ENCODE data around the gene PRR30. TPM values are rescaled to one million over a fixed set of nuclear protein-coding genes. Genes with fewer than 3 reads are reported as not detected.

The PRR30 gene
- total and polyA plus RNA-seq, 2 donors (not counting 3 experiments of a cell fraction or from before 2014, with no cell fraction given): not detected

DNA sequence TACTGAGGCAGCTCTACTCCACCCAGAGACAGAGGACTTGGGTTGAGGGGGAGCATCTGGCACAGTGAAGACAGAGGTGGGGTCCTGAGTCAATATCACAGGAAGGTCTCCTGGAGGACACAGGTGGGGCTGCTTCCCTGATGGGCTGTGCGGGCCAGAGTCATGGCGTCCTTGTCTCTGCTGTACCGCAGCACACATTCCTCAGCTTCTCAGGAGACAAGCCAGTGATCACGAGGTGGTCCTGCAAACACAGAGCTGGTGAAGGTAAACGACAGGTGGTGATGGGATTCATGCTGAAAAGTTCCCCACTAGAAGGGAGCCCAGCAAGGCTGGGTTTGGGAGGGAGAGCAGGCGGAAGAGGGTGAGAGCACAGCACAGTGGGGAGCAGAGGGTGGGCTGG, 19.3 kb upstream of the PRR30 start:
- intact Hi-C loops (cut with micrococcal nuclease): loop anchor here (10.0 kb wide), 1 partner anchor 174 kb away; no protein-coding TSS in a partner anchor
- ChIA-PET POLR2A (no interaction called here), CTCF (interaction anchor here (0.5 to 3.0 kb wide), 5 partner anchors 10 to 33 kb away, joined by 4 to 23 read pairs (median 5); no protein-coding TSS in a partner anchor)
- Histone ChIP-seq H2AFZ (ENCODE audit: low read depth, low read length) (no peak overlapping the region), H3K4me2 (ENCODE audit: insufficient read depth, low read length) (no peak overlapping the region), H3K79me2 (ENCODE audit: control insufficient read depth, insufficient read depth, low read length) (no peaks in the 10 kb centered on the region), H4K20me1 (replicated peaks; ENCODE audit: control insufficient read depth, extremely low read depth, insufficient read depth, low read length) (no peaks in the 10 kb centered on the region), H3K4me3 (replicated peaks in 1 of 3; ENCODE audit: insufficient read depth in 1 of 3, low read depth in 1 of 3, low read length in 3 of 3) (no peak overlapping the region), H3K9ac (replicated peaks; ENCODE audit: extremely low read depth, insufficient read depth, low read length) (no peak overlapping the region), H3K9me1 (replicated peaks; ENCODE audit: control insufficient read depth, extremely low read depth, insufficient read depth, low read length) (no peaks in the 10 kb centered on the region), H3K27ac (ENCODE audit: insufficient read depth, low read depth, low read length) (no peak overlapping the region), H3K27me3 (ENCODE audit: control insufficient read depth in 2 of 2, insufficient read depth in 2 of 2, low read length in 2 of 2) (no peaks in the 10 kb centered on the region), H3K9me3 (replicated peaks; ENCODE audit: control insufficient read depth, insufficient read depth, low read length) (no peaks in the 10 kb centered on the region), H3K36me3 (ENCODE audit: control insufficient read depth in 2 of 2, extremely low read depth in 1 of 2, insufficient read depth in 2 of 2, low read length in 2 of 2) (no peaks in the 10 kb centered on the region), H3K4me1 (ENCODE audit: control insufficient read depth, extremely low read depth, insufficient read depth, low read length) (no peaks in the 10 kb centered on the region)
- TF ChIP-seq EZH2 (IDR thresholded peaks at IDR 0.05; ENCODE audit: borderline replicate concordance, low read depth, low read length, severe bottlenecking) (no peak), POLR2AphosphoS5 (IDR thresholded peaks at IDR 0.05; ENCODE audit: insufficient read depth, low read depth, low read length) (no peak)
- TF ChIP-seq, protein P1, sequence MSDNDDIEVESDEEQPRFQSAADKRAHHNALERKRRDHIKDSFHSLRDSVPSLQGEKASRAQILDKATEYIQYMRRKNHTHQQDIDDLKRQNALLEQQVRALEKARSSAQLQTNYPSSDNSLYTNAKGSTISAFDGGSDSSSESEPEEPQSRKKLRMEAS (IDR thresholded peaks at IDR 0.05; ENCODE audit: insufficient read depth, insufficient read length): no peak
- DNase-seq (ENCODE audit: low read depth, low spot score) (no peak), FAIRE-seq (no peak)
- BruUV-seq (replicated peaks): no TSS peak
- dilution Hi-C loops (cut with MboI; ENCODE audit: extremely low pct_ligation_motif_present, low sequenced_read_pairs): no loop called here

DNA sequence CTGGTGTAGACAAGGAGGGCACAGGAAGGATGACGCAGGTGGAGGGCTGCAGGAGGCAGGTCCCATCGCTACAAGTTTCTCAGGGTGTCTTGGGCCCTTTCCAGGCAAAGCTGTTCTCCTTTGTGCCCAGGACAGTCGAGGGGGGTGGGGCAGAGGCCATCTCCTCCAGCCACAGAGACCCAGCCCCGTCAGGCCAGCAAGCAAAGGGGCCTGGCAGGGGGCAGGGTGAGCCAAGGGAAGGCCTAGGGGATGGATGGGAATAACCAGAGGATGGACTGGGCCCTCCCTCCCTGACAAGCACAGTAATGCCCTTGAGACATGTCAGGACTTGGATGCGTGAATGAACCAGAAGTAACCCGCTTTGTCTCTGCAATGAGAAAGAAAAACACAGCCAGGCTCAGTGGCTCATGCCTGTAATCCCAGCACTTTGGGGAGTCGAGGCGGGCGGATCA, 15.9 kb upstream of the PRR30 start:
- Histone ChIP-seq H3K4me3 (replicated peaks in 1 of 3; ENCODE audit: insufficient read depth in 1 of 3, low read depth in 1 of 3, low read length in 3 of 3) (no peak overlapping the region), H3K4me1 (ENCODE audit: control insufficient read depth, extremely low read depth, insufficient read depth, low read length) (no peaks in the 10 kb centered on the region), H3K4me2 (ENCODE audit: insufficient read depth, low read length) (no peak overlapping the region), H3K9me3 (replicated peaks; ENCODE audit: control insufficient read depth, insufficient read depth, low read length) (no peaks in the 10 kb centered on the region), H4K20me1 (replicated peaks; ENCODE audit: control insufficient read depth, extremely low read depth, insufficient read depth, low read length) (no peaks in the 10 kb centered on the region), H3K27me3 (ENCODE audit: control insufficient read depth in 2 of 2, insufficient read depth in 2 of 2, low read length in 2 of 2) (no peaks in the 10 kb centered on the region), H3K9me1 (replicated peaks; ENCODE audit: control insufficient read depth, extremely low read depth, insufficient read depth, low read length) (no peaks in the 10 kb centered on the region), H3K9ac (replicated peaks; ENCODE audit: extremely low read depth, insufficient read depth, low read length) (no peak overlapping the region), H3K79me2 (ENCODE audit: control insufficient read depth, insufficient read depth, low read length) (no peaks in the 10 kb centered on the region), H2AFZ (ENCODE audit: low read depth, low read length) (no peak overlapping the region), H3K27ac (ENCODE audit: insufficient read depth, low read depth, low read length) (no peak overlapping the region), H3K36me3 (ENCODE audit: control insufficient read depth in 2 of 2, extremely low read depth in 1 of 2, insufficient read depth in 2 of 2, low read length in 2 of 2) (no peaks in the 10 kb centered on the region)
- dilution Hi-C loops (cut with MboI; ENCODE audit: extremely low pct_ligation_motif_present, low sequenced_read_pairs): no loop called here
- TF ChIP-seq POLR2A (IDR thresholded peaks at IDR 0.05; ENCODE audit: low read depth, low read length) (no peak), JUN (IDR thresholded peaks at IDR 0.05; ENCODE audit: borderline replicate concordance, insufficient read depth, insufficient read length, low read depth) (no peak), EZH2 (IDR thresholded peaks at IDR 0.05; ENCODE audit: borderline replicate concordance, low read depth, low read length, severe bottlenecking) (no peak), POLR2AphosphoS5 (IDR thresholded peaks at IDR 0.05; ENCODE audit: insufficient read depth, low read depth, low read length) (no peak)
- TF ChIP-seq, protein P2, sequence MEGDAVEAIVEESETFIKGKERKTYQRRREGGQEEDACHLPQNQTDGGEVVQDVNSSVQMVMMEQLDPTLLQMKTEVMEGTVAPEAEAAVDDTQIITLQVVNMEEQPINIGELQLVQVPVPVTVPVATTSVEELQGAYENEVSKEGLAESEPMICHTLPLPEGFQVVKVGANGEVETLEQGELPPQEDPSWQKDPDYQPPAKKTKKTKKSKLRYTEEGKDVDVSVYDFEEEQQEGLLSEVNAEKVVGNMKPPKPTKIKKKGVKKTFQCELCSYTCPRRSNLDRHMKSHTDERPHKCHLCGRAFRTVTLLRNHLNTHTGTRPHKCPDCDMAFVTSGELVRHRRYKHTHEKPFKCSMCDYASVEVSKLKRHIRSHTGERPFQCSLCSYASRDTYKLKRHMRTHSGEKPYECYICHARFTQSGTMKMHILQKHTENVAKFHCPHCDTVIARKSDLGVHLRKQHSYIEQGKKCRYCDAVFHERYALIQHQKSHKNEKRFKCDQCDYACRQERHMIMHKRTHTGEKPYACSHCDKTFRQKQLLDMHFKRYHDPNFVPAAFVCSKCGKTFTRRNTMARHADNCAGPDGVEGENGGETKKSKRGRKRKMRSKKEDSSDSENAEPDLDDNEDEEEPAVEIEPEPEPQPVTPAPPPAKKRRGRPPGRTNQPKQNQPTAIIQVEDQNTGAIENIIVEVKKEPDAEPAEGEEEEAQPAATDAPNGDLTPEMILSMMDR (IDR thresholded peaks at IDR 0.05; ENCODE audit: extremely low read depth in 1 of 2, insufficient read depth in 1 of 2, low read depth in 1 of 2, low read length in 2 of 2): no peak
- TF ChIP-seq, protein P1 (IDR thresholded peaks at IDR 0.05; ENCODE audit: insufficient read depth, insufficient read length): no peak
- intact Hi-C loops (cut with micrococcal nuclease): loop anchor here (10.0 kb wide), 1 partner anchor 170 kb away; no protein-coding TSS in a partner anchor
- BruUV-seq (replicated peaks): no TSS peak
- FAIRE-seq: no peak
- POLR2A ChIA-PET: no interaction called here
- DNase-seq (ENCODE audit: low read depth, low spot score): no peak
- CTCF ChIA-PET: interaction anchor here (1.0 kb wide), 1 partner anchor 15 kb away, joined by 3 read pairs; no protein-coding TSS in a partner anchor

Measured in endothelial cell of umbilical vein (primary cell).